ENCODE results near the gene BAHCC1. TPM values are rescaled to one million over a fixed set of nuclear protein-coding genes. Genes with fewer than 3 reads are reported as not detected.

Gene BAHCC1
- 10 to 100 TPM in 4 of 5 donors, 1 to 10 TPM in 1; 8.6 to 56.2 (median 15.2) TPM for total RNA-seq
- polyA plus RNA-seq = 1 to 10 TPM; 4.9 to 6.6 (median 5.1) TPM
- long read RNA-seq, donor 1 = 0 reads
- long read RNA-seq, donor 2, partial matches to known transcripts = 0 of 2 reads
- long read RNA-seq, donor 2, other reads (novel, unspliced or antisense) = 0 of 2 reads
- long read RNA-seq, donor 3, partial matches to known transcripts = 0 of 7 reads
- long read RNA-seq, donor 3, other reads (novel, unspliced or antisense) = 6 of 7 reads
- long read RNA-seq, donor 4, partial matches to known transcripts = 0 of 1 reads
- long read RNA-seq, donor 4, other reads (novel, unspliced or antisense) = 0 of 1 reads
- long read RNA-seq, donor 5, partial matches to known transcripts = 0 of 8 reads
- long read RNA-seq, donor 5, other reads (novel, unspliced or antisense) = 6 of 8 reads
- long read RNA-seq, donor 6, transcript BAHCC1-208 (1 exons, 1,890 nt) = major isoform, 5 of 34 reads
- long read RNA-seq, donor 6, partial matches to known transcripts = 19 of 34 reads
- long read RNA-seq, donor 6, other reads (novel, unspliced or antisense) = 10 of 34 reads
- long read RNA-seq, donor 7 = 0 reads
- long read RNA-seq, donor 8, partial matches to known transcripts = 0 of 7 reads
- long read RNA-seq, donor 8, other reads (novel, unspliced or antisense) = 6 of 7 reads
- long read RNA-seq, donor 9, partial matches to known transcripts = 2,748 of 2,756 reads
- long read RNA-seq, donor 9, other reads (novel, unspliced or antisense) = 6 of 2,756 reads
- long read RNA-seq, donor 10 = 0 reads

DNA sequence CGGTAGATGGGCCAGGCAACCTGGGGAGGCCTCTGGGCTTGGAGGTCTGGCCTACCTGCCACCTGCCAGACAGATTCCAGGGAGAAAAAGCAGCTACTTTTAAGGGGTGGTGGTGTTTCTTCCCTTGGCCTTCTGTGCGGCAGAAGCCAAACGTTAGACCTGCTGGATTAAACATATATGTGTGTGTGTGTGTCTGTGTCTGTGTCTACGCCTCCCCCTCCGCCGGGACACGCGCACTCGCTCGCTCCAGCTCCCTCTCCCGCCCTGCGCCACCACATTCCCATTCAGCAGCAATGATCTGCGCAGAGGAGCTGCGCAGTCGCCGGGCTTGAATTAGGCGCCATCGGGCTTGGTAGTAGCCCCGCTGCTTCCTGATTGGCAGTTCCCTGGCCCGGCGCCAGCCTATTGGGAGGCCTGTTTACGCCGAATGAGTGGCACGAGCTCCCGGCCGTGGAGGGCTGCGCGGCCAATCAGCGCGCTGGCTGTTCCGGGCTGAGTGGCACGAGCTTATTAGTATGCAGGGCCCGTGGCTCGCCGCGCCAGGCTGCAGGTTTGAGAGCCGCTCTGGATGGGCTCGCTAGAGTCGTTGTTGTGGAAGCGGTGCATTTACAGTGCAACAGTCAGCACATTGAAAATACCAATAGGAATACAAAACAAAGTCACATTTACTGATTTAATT is at the start of gene BAHCC1:
TSS of gene BAHCC1 (plus strand) at position 537 of the 679 bp plus-strand sequence. CDS start 4,283 bp downstream, outside the sequence.
- WGBS, 5 donors = 0 to 1% (median 1%) methylated on average over 32 to 40 of the region's 40 CpGs
- intact Hi-C loops (cut with DNase I; ENCODE audit: low total_unique reads) = no loop called here
- Histone ChIP-seq H3K27me3 (peaks cover 0 to 61% (median 25%) of the 10 kb centered on the region in 3 donors), H3K36me3 (no peaks in the 10 kb centered on the region), H3K4me1 (peaks cover 26 to 65% (median 54%) of the 10 kb centered on the region in 4 donors), H3K4me3 (peak within 1 kb of the TSS; percentile 71 to 84 (median 80)), H3K27ac (peak within 1 kb of the TSS; percentile 92 to 99 (median 95)), H3K9me3 (no peaks in the 10 kb centered on the region)
- peak in 2 of 4 donors; percentile 92 for TF ChIP-seq POLR2A (IDR thresholded peaks at IDR 0.05)
- peak; percentile 99 to 100 (median 99) for TF ChIP-seq POLR2AphosphoS5 (IDR thresholded peaks at IDR 0.05)
- TF ChIP-seq, protein P1, sequence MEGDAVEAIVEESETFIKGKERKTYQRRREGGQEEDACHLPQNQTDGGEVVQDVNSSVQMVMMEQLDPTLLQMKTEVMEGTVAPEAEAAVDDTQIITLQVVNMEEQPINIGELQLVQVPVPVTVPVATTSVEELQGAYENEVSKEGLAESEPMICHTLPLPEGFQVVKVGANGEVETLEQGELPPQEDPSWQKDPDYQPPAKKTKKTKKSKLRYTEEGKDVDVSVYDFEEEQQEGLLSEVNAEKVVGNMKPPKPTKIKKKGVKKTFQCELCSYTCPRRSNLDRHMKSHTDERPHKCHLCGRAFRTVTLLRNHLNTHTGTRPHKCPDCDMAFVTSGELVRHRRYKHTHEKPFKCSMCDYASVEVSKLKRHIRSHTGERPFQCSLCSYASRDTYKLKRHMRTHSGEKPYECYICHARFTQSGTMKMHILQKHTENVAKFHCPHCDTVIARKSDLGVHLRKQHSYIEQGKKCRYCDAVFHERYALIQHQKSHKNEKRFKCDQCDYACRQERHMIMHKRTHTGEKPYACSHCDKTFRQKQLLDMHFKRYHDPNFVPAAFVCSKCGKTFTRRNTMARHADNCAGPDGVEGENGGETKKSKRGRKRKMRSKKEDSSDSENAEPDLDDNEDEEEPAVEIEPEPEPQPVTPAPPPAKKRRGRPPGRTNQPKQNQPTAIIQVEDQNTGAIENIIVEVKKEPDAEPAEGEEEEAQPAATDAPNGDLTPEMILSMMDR (IDR thresholded peaks at IDR 0.05) = no peak
- TF ChIP-seq EP300 (IDR thresholded peaks at IDR 0.05) = no peak
- peak; percentile 100 for DNase-seq

DNA sequence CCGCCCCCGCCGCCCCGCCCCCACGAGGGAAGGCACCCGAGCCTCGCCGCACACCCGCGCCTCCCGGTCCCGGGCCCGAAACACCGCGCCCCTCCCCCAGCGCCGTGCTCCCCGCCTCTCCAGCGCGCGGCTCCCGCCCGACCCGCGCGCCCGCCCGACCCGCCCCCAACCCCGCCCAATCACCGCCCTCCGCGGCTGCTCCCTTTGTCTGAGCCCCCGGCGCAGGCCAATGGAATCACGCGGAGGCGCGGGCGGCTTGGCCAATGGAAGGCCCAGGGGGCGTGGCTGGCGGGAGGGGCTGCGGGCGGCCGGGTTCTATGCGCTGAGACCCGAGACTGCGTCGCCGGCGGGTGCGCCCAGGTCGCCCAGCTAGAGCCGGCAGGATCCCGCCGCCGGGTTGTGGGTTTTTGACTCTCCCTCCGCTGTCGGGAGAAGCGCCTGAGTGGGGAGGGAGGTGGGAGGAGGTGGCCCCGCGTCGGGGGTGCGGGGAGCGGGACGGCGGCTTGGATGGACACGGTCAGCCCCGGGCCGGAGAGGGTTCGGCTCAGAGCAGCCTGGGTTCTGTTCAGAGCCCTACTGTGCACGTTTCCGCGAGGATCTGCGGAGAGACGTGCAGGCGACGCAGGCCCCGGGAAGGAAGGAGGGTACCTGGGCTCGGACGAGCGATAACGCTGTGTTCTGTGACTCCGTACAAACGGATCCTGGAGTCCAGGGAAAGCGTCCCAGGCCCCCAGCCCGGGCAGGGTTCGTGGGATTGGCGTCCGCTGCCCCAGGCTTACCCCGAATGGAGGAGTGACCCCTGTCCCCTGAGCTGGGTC is 49.0 kb upstream of the BAHCC1 start:
- H3K27ac ChIP-seq = peak overlapping the region; percentile 91 to 98 (median 96)
- WGBS, 5 donors = 2 to 17% (median 3%) methylated on average over 6 to 86 of the region's 91 CpGs
- DNase-seq = peak; percentile 99
- peaks cover 14 to 66% (median 46%) of the 10 kb centered on the region in 4 donors for H3K4me1 ChIP-seq
- peak overlapping the region; percentile 68 to 91 (median 75) for H3K4me3 ChIP-seq
- H3K36me3 ChIP-seq = no peaks in the 10 kb centered on the region
- intact Hi-C loops (cut with DNase I; ENCODE audit: low total_unique reads) = no loop called here
- TF ChIP-seq POLR2A (IDR thresholded peaks at IDR 0.05) (peak in 2 of 4 donors; percentile 80 to 95), POLR2AphosphoS5 (IDR thresholded peaks at IDR 0.05) (peak; percentile 60 to 96 (median 94)), EP300 (IDR thresholded peaks at IDR 0.05) (peak; percentile 25)
- TF ChIP-seq, protein P1 (IDR thresholded peaks at IDR 0.05) = no peak
- no peaks in the 10 kb centered on the region for H3K9me3 ChIP-seq
- peaks cover 0 to 41% (median 15%) of the 10 kb centered on the region in 3 donors for H3K27me3 ChIP-seq

DNA sequence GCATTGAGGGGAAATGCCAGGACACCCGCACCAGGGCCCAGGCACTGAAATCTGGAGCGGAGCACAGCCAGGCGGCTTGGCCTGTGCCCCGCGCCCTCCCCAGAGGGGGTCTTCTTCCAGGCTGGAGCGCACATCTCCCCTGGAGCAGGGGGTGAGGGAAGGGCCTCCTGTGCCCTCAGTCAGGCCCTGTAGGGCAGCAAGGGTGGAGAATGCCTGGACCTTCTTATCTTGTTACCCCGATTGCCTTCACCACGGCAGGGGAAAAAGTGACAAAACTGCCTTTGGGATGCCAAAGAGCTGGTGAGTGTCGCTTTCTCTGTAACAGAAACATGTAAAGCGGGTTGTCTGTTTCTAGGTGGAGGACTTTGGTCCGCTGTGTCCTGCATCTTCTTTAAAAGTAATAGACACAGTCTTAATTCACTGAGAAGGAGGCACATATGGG is 48.3 kb upstream of the BAHCC1 start:
- Histone ChIP-seq H3K27me3 (peaks cover 0 to 35% (median 9%) of the 10 kb centered on the region in 3 donors), H3K36me3 (no peaks in the 10 kb centered on the region), H3K4me3 (peak overlapping the region; percentile 68 to 91 (median 75)), H3K4me1 (peaks cover 8 to 60% (median 40%) of the 10 kb centered on the region in 4 donors), H3K9me3 (no peaks in the 10 kb centered on the region), H3K27ac (peak overlapping the region; percentile 91 to 98 (median 95))
- TF ChIP-seq, protein P1 (IDR thresholded peaks at IDR 0.05) = no peak
- TF ChIP-seq POLR2A (IDR thresholded peaks at IDR 0.05) = no peak
- TF ChIP-seq EP300 (IDR thresholded peaks at IDR 0.05) = no peak
- TF ChIP-seq POLR2AphosphoS5 (IDR thresholded peaks at IDR 0.05) = no peak
- WGBS, 5 donors = 42 to 69% (median 50%) methylated on average over 5 to 11 of the region's 11 CpGs
- intact Hi-C loops (cut with DNase I; ENCODE audit: low total_unique reads) = no loop called here
- no peak for DNase-seq
